GM21825 (cell line): ENCODE results near the gene NLE1.
"Not testable (repeated sequence)": the region's sequence is repeated elsewhere in the genome, so short reads cannot be mapped to it uniquely, and the experiment has no call there.

Experiments
- ATAC-seq: cut with Tn5 transposase; IDR thresholded peaks from one replicate; pipeline ENCODE4 v1.9.1; 2021; ENCODE audit warnings: mild to moderate bottlenecking, moderate library complexity; ENCODE audit not compliant: unreplicated experiment

Gene NLE1

DNA sequence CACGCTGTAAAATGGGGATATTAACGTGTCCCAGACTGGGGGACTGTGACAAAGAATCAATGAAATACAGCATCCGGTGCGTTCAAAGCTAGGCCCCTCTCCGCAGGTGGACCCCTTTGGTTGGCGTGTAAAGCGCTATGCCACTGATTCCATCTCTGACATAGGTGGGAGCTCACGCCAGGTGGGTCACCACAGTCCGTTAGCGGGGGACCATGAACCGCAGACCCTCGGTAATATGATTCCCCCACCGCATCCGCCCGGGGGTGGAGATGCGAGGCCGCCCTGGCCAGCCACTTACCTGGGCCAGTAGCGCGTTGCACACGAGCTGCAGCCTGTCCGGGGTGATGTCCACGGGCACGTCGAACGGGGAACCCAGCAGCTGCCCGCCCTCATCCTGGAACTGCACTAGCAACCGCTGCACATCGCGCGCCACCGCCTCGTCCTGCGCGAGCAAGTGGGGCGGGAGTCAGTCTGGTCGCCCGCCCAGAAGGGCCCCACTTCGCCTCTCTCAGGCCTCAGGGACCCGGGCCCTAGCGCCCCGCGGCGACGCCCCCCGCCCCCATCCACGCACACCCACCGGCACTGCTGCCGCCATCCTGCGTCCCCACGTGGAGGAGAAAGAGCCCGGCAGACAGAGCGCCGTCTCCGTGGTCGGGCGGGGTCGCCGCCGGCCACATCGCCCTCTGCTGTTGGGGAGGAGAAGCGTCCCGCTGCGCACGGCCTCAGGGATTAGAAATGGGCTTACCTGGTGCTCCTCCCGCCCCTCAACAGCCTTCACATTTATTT lies at the start of gene NLE1:
NLE1 (minus strand) TSS at position 623 of the 786 bp plus-strand sequence; CDS start at position 595, 28 bp downstream.
- no peak for ATAC-seq

DNA sequence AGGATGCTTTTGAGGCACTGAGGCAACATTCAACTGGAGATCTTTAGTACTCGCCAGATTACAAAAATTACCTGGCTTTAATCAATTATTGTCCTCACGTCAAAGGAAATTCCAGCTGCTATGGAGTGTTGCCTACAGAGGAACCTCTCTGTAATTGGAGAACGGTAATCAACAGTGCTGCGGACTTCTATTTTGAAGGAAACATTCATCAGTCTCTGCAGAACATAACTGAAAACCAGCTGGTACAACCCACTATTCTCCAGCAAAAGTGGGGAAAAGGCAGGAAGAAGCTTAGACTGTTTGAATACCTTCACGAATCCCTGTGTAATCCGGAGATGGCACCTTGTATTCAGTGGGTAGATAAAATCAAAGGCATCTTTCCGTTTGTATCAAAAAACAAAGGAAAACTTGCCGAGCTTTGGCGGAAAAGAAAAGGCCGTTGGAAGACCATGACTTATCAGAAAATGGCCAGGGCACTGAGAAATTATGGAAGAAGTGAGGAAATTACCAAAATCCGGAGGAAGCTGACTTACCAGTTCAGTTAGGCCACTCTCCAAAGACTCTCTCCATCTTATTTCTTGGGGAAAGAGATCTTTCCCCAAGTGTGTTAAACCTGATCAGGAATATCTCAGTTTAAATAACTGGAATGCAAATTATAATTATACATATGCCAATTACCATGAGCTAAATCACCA lies 49.0 kb upstream of the NLE1 start:
- no peak for ATAC-seq

DNA sequence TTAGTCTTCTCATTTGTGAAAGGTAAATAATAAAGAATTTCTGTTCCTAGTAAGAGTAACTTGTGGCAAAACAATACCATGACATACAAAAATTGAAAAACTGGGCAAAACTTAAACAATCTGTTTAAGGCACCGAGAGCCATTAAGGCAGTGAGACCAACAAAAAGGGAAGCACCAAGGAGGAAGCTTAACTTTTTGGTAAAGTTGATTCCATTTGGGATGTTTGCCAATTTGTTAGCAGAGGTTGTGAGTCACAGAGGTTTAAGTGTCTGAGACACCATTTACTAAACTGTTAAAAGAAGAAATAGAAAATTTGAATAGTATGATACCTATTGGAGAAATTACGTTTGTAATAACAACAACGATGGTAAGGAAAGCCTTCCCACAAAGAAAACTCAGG lies 47.2 kb upstream of the NLE1 start:
- ATAC-seq: no peak

DNA sequence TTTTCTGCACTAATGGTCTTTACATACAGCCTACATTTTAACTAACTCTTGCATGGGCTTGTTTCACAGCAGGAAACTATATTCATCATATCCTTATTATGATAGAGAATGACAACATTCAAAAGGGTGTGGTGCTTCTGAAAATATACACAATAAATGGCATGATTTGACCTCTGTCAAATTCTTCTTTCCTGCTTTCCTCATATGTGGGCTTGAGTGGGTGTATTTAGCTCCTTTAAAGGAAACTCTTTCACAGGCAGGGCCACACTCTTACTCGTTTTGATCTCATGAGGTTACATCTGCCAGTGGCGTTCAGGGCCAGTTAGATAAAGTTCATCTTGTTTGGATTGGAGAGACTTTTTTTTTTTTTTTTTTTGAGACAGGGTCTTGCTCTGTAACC lies 46.0 kb upstream of the NLE1 start:
- no peak for ATAC-seq

DNA sequence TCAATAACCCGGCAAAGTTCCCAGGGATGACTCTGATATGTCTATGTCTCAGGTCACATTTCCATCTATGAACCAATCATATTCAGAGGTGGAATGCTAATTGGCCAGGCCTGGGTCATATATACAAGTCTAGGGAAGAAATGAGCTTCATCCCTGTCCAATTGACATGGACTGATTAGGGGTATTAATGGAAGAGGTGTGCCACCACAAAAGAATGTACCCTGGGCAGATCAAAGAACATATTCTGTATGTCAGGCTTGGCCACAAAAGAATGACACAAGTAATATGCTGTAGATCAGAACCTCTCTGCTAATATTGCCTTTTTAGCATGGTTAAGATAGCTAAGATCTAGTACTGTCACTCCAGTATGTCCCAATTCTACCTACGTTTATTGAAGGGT lies 45.4 kb upstream of the NLE1 start:
- no peak for ATAC-seq

DNA sequence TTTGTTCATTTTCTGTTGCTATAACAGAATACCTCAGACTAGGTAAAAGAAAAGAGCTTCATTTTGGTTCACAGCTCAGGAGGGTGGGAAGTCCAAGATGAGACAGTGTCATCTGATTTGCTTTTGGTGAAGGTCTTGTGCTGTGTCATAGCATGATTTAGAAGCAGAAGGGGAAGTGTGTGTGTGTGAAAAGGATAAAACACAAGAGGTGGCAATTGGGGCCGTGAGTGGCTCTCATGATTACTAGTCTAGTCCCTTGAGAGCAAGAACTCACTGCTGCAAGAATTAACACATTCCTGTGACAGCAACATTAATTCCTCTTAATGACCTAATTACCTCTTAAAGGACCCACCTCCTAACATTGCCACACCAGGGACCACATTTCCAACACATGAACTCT lies 43.7 kb upstream of the NLE1 start:
- ATAC-seq: no peak

DNA sequence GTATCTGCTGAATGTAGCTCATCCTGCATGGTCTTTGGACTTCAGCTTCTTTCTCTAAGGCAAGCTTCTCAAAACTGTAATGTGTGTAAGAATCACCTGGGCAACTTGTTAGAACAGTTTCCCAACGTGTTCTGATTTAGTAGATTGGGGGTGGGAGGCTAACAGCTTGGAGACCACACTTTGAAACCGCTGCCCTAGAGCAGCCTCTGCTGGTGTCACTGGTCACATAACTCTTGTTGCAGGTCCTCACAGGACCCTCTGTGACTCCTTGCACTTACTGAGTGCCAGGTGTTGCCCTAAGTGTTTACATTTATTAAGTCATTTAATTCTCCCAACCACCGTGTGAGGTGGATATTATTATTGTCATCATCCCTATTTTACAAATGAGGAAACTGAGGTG lies 42.2 kb upstream of the NLE1 start:
- ATAC-seq: no peak

DNA sequence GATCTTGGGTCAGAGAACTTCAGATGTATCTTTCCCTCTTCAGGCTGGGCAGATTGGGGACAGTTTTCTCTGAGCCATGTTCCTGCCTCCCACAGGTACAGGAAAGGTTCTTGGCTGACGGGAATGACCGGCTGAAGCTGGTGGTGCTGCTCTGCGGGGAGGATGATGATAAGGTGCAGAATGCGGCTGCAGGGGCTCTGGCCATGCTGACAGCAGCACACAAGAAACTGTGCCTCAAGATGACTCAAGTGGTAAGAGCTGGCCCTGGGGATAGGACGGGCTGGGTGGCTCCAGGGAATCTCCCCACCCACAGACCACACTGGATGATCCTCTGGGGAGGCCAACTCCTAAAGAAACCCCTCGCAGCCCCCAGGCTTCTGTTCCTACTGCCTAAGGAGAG lies 41.2 kb upstream of the NLE1 start:
- no peak for ATAC-seq

DNA sequence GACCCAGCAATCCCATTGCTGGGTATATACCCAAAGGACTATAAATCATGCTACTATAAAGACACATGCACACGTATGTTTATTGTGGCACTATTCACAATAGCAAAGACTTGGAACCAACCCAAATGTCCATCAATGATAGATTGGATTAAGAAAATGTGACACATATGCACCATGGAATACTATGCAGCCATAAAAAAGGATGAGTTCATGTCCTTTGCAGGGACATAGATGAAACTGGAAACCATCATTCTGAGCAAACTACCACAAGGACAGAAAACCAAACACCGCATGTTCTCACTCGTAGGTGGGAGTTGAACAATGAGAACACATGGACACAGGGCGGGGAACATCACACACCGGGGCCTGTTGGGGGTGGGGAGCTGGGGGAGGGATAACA lies 37.3 kb upstream of the NLE1 start:
- not testable (repeated sequence) for ATAC-seq

DNA sequence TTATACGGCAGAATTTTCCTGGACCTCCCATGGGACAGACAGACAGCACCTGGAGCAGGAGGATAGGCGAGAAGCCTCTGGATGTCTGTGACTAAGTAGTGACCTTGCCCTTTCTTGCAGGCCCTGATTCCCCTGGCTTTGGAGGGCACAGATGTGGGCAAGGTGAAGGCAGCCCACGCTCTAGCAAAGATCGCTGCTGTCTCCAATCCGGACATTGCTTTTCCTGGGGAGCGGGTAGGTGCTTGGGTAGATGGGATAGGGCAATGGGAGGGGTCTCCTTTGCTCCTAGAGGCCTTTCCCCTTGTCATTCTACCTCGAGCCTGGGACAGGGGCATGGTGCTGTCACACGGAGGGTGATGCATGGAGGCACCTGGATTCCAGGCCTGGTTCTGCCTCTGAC lies 34.8 kb upstream of the NLE1 start:
- no peak for ATAC-seq

DNA sequence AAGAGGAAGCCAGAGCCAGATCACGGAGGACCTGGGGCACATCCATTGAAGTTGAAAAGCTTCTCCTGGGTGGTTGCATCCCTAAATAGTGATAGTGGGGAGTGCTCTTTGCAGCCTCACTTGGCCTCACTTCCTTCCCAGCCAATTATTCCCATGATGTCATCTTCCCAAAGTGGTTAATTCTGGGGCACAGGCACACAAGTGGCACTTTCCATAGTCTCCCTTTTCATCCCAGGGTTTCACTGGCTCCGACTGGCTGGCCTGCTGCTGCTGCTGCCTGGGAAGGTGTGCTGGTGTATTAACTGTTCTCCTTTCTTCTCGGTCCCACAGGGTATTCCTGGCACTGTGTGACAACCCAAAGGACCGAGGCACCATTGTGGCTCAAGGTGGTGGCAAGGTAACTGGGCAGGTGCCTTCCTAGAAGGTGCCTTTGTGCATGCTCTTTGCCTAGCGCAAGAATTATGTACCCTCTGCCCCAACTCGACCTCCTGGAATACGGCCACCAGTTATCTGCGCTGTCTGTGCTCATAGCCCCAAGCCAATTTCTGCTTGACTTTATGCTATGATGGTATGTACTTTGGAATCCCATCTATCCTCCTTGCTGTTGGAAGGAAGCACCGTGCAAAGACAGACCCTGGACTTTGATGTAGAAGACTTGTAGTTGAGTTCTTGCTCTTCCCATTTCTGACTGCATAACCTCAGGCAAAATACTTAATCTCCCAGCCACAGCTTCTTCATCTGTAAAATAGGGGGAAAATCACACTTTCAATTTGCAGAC lies 33.7 kb upstream of the NLE1 start:
- no peak for ATAC-seq

DNA sequence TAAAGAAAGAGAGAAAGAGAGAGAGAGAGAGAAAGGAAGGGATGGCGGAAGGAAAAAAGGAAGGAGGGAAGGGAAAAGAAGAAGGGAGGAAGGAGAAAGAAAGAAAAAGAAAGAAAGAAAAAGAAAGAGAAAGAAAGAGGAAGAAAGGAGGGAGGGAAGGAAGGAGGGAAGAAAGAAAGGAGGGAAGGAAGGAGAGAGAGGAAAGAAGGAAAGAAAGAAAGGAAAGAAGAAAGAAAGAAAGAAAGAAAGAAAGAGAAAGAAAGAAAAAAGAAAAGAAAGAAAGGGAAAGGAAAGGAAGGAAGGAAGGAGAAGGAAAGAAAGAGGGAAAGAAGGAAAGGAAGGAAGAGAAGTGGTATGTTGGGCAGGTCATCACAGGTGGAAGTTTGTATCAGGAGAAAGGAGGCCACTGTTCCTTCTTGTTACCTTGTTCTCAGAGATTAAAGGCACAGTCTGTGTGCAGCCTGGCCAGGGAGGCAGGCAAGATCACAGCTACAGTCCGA lies 32.8 kb upstream of the NLE1 start:
- ATAC-seq: no peak

DNA sequence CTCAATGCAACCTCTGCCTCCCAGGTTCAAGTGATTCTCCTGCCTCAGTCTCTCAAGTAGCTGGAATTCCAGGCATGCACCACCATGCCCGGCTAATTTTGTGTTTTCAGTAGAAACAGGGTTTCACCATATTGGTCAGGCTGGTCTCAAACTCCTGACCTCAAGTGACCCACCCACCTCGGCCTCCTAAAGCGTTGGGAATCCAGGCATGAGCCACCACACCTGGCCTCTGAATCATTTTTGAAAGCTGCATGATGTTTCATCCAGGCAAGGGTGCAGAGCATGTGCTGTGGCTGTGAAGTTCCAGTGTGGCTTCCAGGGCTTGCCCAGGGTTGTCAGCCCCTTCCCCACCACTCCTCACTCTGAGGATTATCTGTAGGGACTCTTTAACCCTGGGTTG lies 30.2 kb upstream of the NLE1 start:
- not testable (repeated sequence) for ATAC-seq

DNA sequence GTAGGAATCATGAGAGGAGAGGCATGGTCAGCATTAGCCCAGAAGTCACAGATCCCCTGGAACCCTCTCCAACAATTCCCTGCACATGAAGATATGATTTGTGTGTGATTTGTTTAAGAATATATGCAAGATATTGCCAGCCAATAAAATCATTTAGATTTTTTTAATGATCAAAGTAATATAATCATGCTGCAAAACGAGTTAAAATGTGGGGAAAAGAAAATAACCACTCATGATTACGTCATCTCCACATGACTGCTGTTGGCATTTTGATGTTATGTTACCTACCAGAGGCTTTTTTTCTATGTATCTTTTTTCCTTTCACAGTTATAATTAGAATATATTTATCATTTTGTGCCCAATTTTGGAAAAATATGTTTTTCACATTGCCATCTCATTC lies 29.7 kb upstream of the NLE1 start:
- ATAC-seq: no peak

DNA sequence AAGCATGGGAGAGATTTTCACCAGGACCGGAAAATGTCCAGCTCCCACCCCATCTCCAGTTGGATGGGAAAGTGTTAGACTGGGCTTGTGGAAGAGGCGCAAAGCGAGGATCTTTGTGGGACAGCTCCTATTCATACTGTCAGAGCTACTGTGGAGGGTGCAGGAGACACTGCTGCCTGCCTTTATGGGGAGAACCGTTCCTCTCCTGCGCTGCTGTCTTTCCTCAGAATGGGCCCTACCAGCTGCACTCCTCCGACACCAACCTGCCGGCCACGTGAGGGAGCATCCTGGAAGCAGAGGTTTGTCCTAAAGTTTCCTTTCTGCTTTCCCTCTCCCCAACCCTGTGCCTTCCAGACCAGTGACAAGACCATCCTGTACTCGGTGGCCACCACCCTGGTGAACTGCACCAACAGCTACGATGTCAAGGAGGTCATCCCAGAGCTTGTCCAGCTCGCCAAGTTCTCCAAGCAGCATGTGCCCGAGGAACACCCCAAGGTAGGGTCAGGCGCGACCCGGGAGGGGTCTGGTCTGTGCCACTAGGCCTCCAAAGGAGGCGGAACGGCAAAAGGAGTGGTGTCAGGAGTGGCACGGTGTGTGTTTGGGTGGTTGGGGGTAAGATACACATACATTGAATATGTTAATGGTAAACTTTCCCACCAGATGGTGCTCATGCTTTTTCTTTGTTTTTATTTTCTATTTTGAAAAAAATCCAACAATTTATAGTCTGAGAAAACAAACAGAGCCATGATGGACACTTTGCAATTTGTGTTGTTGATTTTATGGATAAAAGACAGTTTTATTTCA lies 29.1 kb upstream of the NLE1 start:
- ATAC-seq: no peak

DNA sequence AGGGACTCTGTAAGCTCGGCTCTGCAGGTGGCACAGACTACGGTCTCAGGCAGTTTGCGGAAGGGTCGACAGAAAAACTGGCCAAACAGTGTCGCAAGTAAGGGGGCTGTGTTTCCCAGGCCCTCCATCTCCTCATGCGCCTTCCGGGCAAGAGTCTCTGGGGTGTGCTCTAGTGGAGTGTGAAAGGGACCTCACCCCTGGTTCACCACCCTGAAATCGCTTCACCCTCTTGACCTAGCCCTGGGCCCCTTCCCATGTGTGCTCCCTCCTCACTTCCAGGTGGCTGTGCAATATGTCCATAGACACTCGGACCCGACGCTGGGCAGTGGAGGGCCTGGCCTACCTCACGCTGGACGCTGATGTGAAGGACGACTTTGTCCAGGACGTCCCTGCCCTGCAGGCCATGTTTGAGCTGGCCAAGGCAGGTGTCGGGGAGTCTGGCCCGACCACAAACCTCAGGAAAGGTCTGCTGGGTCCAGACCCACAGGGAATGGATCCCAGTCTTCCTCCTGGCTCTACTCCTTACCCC lies 27.8 kb upstream of the NLE1 start:
- ATAC-seq: no peak

DNA sequence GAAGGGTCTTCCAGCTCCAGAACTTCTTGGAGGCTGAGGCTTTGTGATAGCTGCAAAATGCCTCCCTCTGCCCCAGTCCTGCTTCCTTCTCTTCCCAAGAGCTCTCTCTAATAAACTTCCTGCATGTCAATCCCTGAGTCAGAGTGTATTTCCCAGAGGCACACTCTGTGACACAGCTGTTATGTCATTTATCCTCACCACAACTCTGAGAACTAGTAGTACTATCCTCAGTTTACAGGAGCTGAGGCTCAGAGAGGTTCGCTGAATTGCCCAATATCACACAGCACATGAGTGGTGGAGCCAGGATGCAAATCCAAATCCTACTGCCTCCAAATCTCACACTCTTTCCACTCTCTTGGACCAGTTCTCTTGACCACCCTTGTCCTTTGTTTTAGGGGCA lies 25.6 kb upstream of the NLE1 start:
- ATAC-seq: no peak

DNA sequence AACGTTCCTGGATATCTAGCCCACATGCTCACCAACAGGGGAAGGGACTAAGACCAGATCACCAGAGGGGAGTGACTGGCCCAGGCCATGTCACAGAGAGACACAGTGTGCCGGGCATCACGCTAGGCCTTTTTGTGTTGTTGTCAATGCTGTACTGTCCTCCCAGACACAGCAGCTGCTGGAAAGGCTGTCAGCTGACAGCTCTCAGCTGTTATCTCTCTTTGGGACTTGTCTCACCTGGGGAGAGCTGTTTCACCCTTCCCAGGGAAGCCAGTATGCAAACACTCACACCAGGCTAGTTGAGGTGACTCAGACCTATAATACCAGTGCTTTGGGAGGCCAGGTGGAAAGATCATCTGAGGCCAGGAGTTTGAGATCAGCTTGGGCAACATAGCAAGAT lies 24.9 kb upstream of the NLE1 start:
- no peak for ATAC-seq

DNA sequence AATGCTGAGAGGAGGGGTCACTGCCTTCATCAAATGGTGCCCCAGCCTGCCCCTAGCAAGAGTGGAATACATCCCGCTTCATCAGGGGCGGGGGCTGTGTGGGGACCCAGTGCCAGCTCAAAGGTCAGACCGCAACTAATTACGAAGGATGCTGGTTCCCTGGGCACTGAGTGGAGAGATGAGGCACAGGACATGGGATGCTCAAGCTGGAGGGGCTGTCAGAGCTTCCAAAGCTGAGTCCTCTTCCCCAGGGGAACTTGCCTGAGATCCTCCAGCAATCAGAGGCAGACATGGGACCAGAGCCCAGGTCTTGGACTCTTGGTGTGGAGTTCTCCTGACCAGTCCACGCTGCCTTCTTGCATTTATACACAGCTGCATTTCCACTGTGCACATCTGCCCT lies 24.4 kb upstream of the NLE1 start:
- ATAC-seq: no peak

DNA sequence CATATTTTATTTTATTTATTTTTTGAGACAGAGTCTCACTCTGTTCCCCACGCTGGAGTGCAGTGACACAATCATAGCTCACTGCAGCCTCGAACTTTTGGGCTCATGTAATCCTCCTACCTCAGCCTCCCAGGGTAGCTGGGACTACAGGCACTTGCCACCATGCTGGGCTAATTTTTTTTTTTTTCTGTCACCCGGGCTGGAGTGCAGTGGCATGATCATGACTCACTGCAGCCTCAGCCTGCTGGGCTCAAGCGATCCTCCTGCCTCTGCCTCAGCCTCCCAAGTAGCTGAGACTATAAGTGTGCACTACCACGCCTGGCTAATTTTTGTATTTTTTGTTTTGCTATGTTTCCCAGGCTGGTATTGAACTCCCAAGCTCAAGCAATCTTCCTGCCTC lies 22.6 kb upstream of the NLE1 start:
- ATAC-seq: no peak

DNA sequence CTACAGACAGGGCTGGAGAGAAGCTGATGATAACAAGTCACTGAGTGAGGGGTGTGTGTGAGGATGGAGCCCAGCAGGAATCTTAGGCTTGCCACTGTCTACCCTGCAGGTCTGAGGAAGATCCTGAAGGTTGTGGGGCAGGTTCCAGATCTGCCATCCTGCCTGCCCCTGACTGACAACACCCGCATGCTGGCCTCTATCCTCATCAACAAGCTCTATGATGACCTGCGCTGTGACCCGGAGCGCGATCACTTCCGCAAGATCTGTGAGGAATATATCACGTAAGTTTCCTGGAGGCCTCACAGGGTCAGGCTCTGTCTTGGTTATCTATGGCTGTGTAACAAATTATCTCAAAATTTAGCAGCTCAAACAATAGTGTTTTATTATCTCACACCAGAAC lies 21.8 kb upstream of the NLE1 start:
- ATAC-seq: no peak
